Mesenchymal stem cell (in vitro differentiated cells and primary cell): Measurements from ENCODE around the gene AP3B1.

ENCODE experiments used
- DNase-seq: peaks from one replicate; pipeline ENCODE4 v3.0.0-alpha.2; 2013
- H2AFZ ChIP-seq: one replicate; pipeline ENCODE4 v1.6.1; 2013; ENCODE audit warnings: low read depth, mild to moderate bottlenecking, control low read depth, inconsistent platforms, low read length, moderate library complexity
- H2AK5ac ChIP-seq: 2 replicates; pipeline ENCODE4 v1.6.1; 2013; ENCODE audit warnings: low read length, moderate library complexity, mild to moderate bottlenecking, inconsistent platforms; ENCODE audit not compliant: severe bottlenecking
- H2BK120ac ChIP-seq: one replicate; pipeline ENCODE4 v1.6.1; 2013; ENCODE audit warnings: low read depth, mild to moderate bottlenecking, inconsistent platforms, low read length, moderate library complexity
- H2BK12ac ChIP-seq, 2 experiments: one replicate each; pipeline ENCODE4 v1.6.1; 2013; ENCODE audit warnings: inconsistent platforms in 2 of 2, low read length in 2 of 2, mild to moderate bottlenecking in 2 of 2, moderate library complexity in 2 of 2, control low read depth in 1 of 2
- H2BK15ac ChIP-seq: one replicate; pipeline ENCODE4 v1.6.1; 2013; ENCODE audit warnings: mild to moderate bottlenecking, low read depth, inconsistent platforms; ENCODE audit not compliant: poor library complexity, severe bottlenecking
- H2BK5ac ChIP-seq: 2 replicates; pipeline ENCODE4 v1.6.1; 2013; ENCODE audit warnings: low read depth, mild to moderate bottlenecking, low read length, control low read depth, inconsistent platforms; ENCODE audit not compliant: poor library complexity, severe bottlenecking
- H3K14ac ChIP-seq, 2 experiments: one replicate each; pipeline ENCODE4 v1.6.1; 2013; ENCODE audit warnings: inconsistent platforms in 2 of 2, low read length in 2 of 2, control low read depth in 1 of 2, mild to moderate bottlenecking in 1 of 2, moderate library complexity in 1 of 2
- H3K18ac ChIP-seq, 2 experiments: one replicate each; pipeline ENCODE4 v1.6.1; 2013; ENCODE audit warnings: inconsistent platforms in 2 of 2, low read length in 2 of 2, control low read depth in 1 of 2, low read depth in 1 of 2, mild to moderate bottlenecking in 1 of 2
- H3K23ac ChIP-seq, 2 experiments: one replicate each; pipeline ENCODE4 v1.6.1; 2013; ENCODE audit warnings: inconsistent platforms in 2 of 2, low read length in 2 of 2, mild to moderate bottlenecking in 2 of 2, moderate library complexity in 2 of 2, control low read depth in 1 of 2
- H3K27ac ChIP-seq: 2 replicates; pipeline ENCODE4 v1.5.1; 2013; ENCODE audit warnings: mild to moderate bottlenecking, moderate library complexity, low read length, control low read depth, inconsistent platforms; ENCODE audit not compliant: poor library complexity, severe bottlenecking
- H3K27me3 ChIP-seq, 2 experiments: 2 replicates each; pipeline versions ENCODE4 v1.6.1 to v1.7.0; 2013; ENCODE audit warnings: low read length in 2 of 2, mild to moderate bottlenecking in 2 of 2, moderate library complexity in 2 of 2, control low read depth in 1 of 2, inconsistent platforms in 1 of 2; ENCODE audit not compliant: control insufficient read depth in 1 of 2, insufficient read depth in 1 of 2
- H3K36me3 ChIP-seq, 2 experiments: 2 replicates each; pipeline versions ENCODE4 v1.6.1 to v1.7.0; 2013; ENCODE audit warnings: low read length in 2 of 2, control low read depth in 1 of 2, inconsistent platforms in 1 of 2, low read depth in 1 of 2, mild to moderate bottlenecking in 1 of 2; ENCODE audit not compliant: insufficient read depth in 2 of 2, control insufficient read depth in 1 of 2
- H3K4ac ChIP-seq, 2 experiments: one replicate each; pipeline ENCODE4 v1.6.1; 2013; ENCODE audit warnings: inconsistent platforms in 2 of 2, low read length in 2 of 2, mild to moderate bottlenecking in 2 of 2, moderate library complexity in 2 of 2, control low read depth in 1 of 2, low read depth in 1 of 2
- H3K4me1 ChIP-seq: 2 replicates; pipeline ENCODE4 v1.6.1; 2013; ENCODE audit warnings: low read depth, low read length, control low read depth; ENCODE audit not compliant: control insufficient read depth, insufficient read depth
- H3K4me2 ChIP-seq: 2 replicates; pipeline ENCODE4 v1.6.1; 2013; ENCODE audit warnings: low read length, mild to moderate bottlenecking, inconsistent platforms; ENCODE audit not compliant: poor library complexity, severe bottlenecking
- H3K4me3 ChIP-seq, 2 experiments: 2 replicates each; pipeline versions ENCODE4 v1.5.1 to v1.7.0; 2013; ENCODE audit warnings: low read length in 2 of 2, mild to moderate bottlenecking in 2 of 2, control low read depth in 1 of 2, low read depth in 1 of 2; ENCODE audit not compliant: insufficient read depth in 1 of 2
- H3K79me1 ChIP-seq: replicated peaks from 2 replicates; pipeline ENCODE4 v1.6.1; 2013; ENCODE audit warnings: mild to moderate bottlenecking, control low read depth, low read length, inconsistent platforms; ENCODE audit not compliant: poor library complexity, severe bottlenecking
- H3K9ac ChIP-seq: 2 replicates; pipeline ENCODE4 v1.7.0; 2013; ENCODE audit warnings: mild to moderate bottlenecking, low read length, moderate library complexity
- H3K9me3 ChIP-seq: 2 replicates; pipeline ENCODE4 v1.7.0; 2013; ENCODE audit warnings: mild to moderate bottlenecking, low read length; ENCODE audit not compliant: control insufficient read depth
- H4K8ac ChIP-seq: one replicate; pipeline ENCODE4 v1.6.1; 2013; ENCODE audit warnings: inconsistent platforms, mild to moderate bottlenecking, low read length, moderate library complexity
- H4K91ac ChIP-seq: one replicate; pipeline ENCODE4 v1.6.1; 2013; ENCODE audit warnings: mild to moderate bottlenecking, low read length, inconsistent platforms
- WGBS: methylation state at CpG from one replicate; pipeline ENCODE4 v1.1.7; 2013; ENCODE audit warnings: mixed read lengths; 5-methylcytosine and 5-hydroxymethylcytosine counted together

Gene AP3B1

DNA sequence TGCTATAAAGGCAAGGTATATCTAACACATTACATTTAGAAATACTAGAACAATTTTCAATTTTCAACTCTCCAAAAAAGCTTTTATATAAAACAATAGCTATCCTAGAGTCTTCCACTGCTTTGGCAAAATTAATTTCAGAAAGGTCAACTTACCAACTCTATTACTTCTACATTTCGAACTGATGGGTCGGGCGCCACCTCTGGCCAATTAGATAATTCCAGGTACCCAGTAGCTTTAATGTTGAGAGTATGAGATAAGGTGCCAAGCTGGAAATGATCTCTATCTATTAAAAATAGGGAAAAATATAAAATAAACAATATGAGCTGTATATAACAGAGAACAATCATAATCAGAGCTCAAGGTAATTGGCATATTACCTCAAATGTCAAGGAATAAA lies 166.6 kb downstream of the AP3B1 start:
- Histone ChIP-seq H3K27ac (no peak overlapping the region), H2BK15ac (no peak overlapping the region), H4K8ac (no peak overlapping the region), H2BK5ac (no peak overlapping the region), H2AFZ (no peak overlapping the region), H3K9me3 (no peaks in the 10 kb centered on the region), H4K91ac (no peak overlapping the region), H2BK120ac (no peak overlapping the region), H3K9ac (no peak overlapping the region), H3K79me1 (peaks cover 3% of the 10 kb centered on the region), H3K36me3 (peaks cover 0 to 34% of the 10 kb centered on the region in 2 experiments), H3K4me1 (no peaks in the 10 kb centered on the region), H3K4ac (no peak overlapping the region), H2AK5ac (no peak overlapping the region), H3K23ac (no peak overlapping the region), H3K4me2 (no peak overlapping the region), H3K27me3 (no peaks in the 10 kb centered on the region), H3K4me3 (no peak overlapping the region), H2BK12ac (no peak overlapping the region), H3K18ac (no peak overlapping the region), H3K14ac (no peak overlapping the region)
- peak; percentile 7 for DNase-seq
- WGBS: 50% methylated on average over 1 of the region's 3 CpGs

DNA sequence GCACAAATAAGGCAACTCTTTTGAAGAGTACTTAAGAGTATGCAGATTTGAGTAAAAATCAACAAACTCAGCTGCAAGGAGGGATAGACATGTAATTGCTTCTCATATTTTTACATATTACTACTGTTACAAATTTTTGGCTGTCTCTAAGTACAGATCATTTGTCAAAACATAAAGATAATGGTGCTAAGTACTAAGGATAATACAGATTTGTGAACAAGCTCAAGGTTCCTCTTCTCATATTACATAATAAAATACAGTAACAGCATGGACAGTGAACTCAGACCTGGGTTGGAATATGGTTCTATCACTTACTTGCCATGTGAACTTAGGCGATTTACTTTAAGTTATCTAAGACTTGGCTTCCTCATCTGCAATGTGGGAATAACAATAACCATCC lies 168.0 kb downstream of the AP3B1 start:
- Histone ChIP-seq H2BK12ac (no peak overlapping the region), H3K79me1 (peaks cover 3% of the 10 kb centered on the region), H3K4me2 (no peak overlapping the region), H3K9me3 (no peaks in the 10 kb centered on the region), H3K27me3 (no peaks in the 10 kb centered on the region), H4K91ac (no peak overlapping the region), H2BK5ac (no peak overlapping the region), H3K27ac (no peak overlapping the region), H3K23ac (no peak overlapping the region), H3K9ac (no peak overlapping the region), H3K4ac (no peak overlapping the region), H3K4me1 (no peaks in the 10 kb centered on the region), H2AK5ac (no peak overlapping the region), H3K36me3 (peaks cover 0 to 29% of the 10 kb centered on the region in 2 experiments), H3K18ac (no peak overlapping the region), H4K8ac (no peak overlapping the region), H3K14ac (no peak overlapping the region), H3K4me3 (no peak overlapping the region), H2BK15ac (no peak overlapping the region), H2AFZ (no peak overlapping the region), H2BK120ac (no peak overlapping the region)
- no CpG with 5 or more reads among the region's 1 CpG for WGBS
- no peak for DNase-seq

DNA sequence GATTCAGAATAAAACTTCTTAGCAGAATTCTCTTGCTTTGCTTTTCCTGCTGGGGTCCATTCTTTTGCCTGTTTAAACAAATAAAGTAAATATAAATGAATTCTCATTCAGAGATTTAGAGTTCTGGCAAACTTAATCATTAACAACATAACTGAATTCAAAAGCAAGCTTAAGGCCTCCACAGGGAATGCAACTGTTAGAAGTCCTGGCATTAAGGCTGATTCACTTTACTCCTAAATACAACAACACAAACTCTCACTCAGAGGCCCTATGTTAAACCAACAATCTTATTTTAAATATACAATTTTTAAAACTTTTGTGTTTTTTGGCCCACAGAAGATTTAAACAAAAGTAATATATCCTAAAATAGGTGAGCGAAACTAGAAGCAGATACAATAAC lies 178.3 kb downstream of the AP3B1 start:
- Histone ChIP-seq H3K27me3 (no peaks in the 10 kb centered on the region), H3K9me3 (no peaks in the 10 kb centered on the region), H3K36me3 (peaks cover 7 to 44% of the 10 kb centered on the region in 2 experiments), H4K91ac (no peak overlapping the region), H3K4me2 (no peak overlapping the region), H3K4me3 (no peak overlapping the region), H2BK120ac (no peak overlapping the region), H3K27ac (no peak overlapping the region), H2AK5ac (no peak overlapping the region), H4K8ac (no peak overlapping the region), H2BK5ac (no peak overlapping the region), H3K4ac (no peak overlapping the region), H3K4me1 (peaks cover 5% of the 10 kb centered on the region), H2BK15ac (no peak overlapping the region), H3K18ac (no peak overlapping the region), H3K9ac (no peak overlapping the region), H2AFZ (no peak overlapping the region), H3K79me1 (peaks cover 9% of the 10 kb centered on the region), H3K23ac (no peak overlapping the region), H3K14ac (no peak overlapping the region), H2BK12ac (no peak overlapping the region)
- DNase-seq: no peak
- no CpG with 5 or more reads among the region's 1 CpG for WGBS

DNA sequence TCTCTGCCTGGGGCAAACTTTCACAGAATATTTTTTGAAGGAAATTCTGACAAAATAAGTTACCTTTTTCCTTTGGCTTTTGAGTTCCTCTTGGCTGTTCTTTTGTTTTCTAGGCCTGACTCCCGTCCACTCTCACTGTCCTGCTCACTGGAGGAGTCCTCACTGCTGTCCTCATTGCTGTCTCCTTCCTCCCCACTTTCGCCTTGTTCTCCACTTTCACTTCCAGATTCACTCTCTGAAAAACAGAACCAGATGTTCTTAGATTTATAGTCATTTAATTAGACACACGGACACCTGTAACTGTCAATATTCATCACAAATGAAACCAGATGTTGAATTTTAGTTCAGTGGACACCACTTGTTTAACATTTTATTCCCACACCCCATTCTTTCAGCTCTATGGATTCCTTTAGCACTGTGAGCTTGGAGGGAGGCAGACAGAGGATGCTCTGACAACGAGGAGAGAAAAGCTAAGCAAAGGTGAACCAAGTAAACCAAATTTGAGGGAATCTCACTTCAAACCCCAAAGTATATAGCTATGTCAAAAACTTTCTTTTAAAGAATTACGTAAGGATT lies 180.7 kb downstream of the AP3B1 start:
- Histone ChIP-seq H3K9me3 (no peaks in the 10 kb centered on the region), H3K23ac (no peak overlapping the region), H3K14ac (no peak overlapping the region), H2BK5ac (no peak overlapping the region), H3K4ac (no peak overlapping the region), H3K4me2 (no peak overlapping the region), H2BK120ac (no peak overlapping the region), H4K8ac (no peak overlapping the region), H2AK5ac (no peak overlapping the region), H3K27ac (no peak overlapping the region), H3K4me3 (no peak overlapping the region), H2BK15ac (no peak overlapping the region), H3K4me1 (peaks cover 5% of the 10 kb centered on the region), H2AFZ (no peak overlapping the region), H3K36me3 (peaks cover 7 to 52% of the 10 kb centered on the region in 2 experiments), H2BK12ac (no peak overlapping the region), H3K27me3 (no peaks in the 10 kb centered on the region), H3K79me1 (peaks cover 10% of the 10 kb centered on the region), H4K91ac (no peak overlapping the region), H3K18ac (no peak overlapping the region), H3K9ac (no peak overlapping the region)
- 96% methylated on average over 4 of the region's 5 CpGs for WGBS
- DNase-seq: no peak
